SK-N-MC (cell line): Measurements from ENCODE around the gene NACA2.

Experiments
- EZH2 ChIP-seq: fragments of 200-600 bp; sonication (generic); IDR thresholded peaks from one replicate; pipeline ENCODE4 v1.6.1; 2017; ENCODE audit warnings: antibody characterized with exemption
- FOXP2 ChIP-seq: optimal IDR thresholded peaks from 2 replicates; pipeline ENCODE3; 2011; ENCODE audit warnings: mild to moderate bottlenecking, moderate library complexity; ENCODE audit not compliant: insufficient read depth; ENCODE audit errors: extremely low read length, control extremely low read depth
- POLR2AphosphoS5 ChIP-seq: IDR thresholded peaks from 2 replicates; pipeline ENCODE4 v1.6.1; 2012; ENCODE audit warnings: mild to moderate bottlenecking, low read depth, low read length, borderline replicate concordance

GRCh38 chr17:61634011-61634539 is 43.1 kb upstream of the NACA2 start:
- no peak for TF ChIP-seq POLR2AphosphoS5
- no peak for TF ChIP-seq EZH2
- TF ChIP-seq FOXP2: no peak
